Lower leg skin (tissue), 3 donors: ENCODE results near the gene YES1.

Source experiments
- CTCF ChIP-seq, 3 donors: fragments of 450-650 bp; IDR thresholded peaks; one replicate each; pipeline ENCODE4 v1.5.1; 2016; ENCODE audit warnings: antibody characterized with exemption in 3 of 3, mild to moderate bottlenecking in 3 of 3, moderate library complexity in 2 of 3
- POLR2A ChIP-seq, 2 donors: fragments of 450-650 bp; IDR thresholded peaks; one replicate each; pipeline ENCODE4 v1.6.1; 2016 to 2017; ENCODE audit warnings: antibody characterized with exemption in 2 of 2, mild to moderate bottlenecking in 1 of 2, moderate library complexity in 1 of 2

- TF ChIP-seq CTCF (IDR thresholded peaks at IDR 0.05) (no peak), POLR2A (IDR thresholded peaks at IDR 0.05) (no peak)
Observed at GRCh38 chr18:681985-682384, 130.1 kb downstream of the YES1 start.
